Raji (cell line): Measurements from ENCODE around the gene PFAS.
A peak's percentile ranks its signal among the peaks of the same experiment; 100 is the strongest.

ENCODE experiments used
- POLR2A ChIP-seq: IDR thresholded peaks from 2 replicates; pipeline ENCODE4 v1.6.1; 2011; ENCODE audit warnings: low read depth, low read length, control low read depth; ENCODE audit not compliant: insufficient read depth

PFAS gene

DNA sequence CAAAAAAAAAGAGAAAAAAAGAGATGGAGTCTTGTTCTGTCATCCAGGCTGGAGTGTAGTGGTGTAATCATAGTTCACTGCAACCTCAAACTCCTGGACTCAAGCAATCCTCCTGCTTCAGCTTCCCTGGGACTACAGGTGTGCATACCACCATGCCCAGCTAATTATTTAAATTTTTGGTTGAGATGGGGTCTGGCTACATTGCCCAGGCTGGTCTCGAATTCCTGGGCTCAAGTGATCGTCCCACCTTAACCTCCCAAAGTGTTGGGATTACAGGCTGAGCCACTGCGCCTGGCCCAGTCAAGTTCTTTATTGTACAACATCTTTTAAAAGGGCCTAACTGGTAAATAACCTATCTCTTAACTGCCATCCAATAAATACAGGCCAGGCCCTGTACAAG lies 33.3 kb downstream of the PFAS start:
- TF ChIP-seq POLR2A, result no peak

DNA sequence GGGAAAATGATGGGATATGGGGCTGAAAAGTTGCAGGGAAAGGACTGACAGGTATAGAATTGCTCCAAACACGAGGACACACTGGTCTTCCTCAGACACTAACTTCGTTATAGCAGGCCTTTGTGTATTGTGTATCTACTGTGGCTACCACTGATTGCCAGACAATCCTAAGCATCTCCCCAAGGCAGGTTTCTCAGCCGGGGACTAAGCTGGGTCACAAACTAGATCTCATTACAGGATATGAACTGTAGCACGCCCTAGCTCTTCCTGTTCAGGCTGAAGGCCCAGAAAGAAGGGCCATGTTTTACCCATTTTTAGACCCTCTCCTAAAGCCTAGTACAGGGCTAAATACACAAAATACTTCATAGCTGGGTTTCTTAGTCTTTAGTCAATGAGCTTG lies 34.3 kb downstream of the PFAS start:
- no peak for TF ChIP-seq POLR2A

DNA sequence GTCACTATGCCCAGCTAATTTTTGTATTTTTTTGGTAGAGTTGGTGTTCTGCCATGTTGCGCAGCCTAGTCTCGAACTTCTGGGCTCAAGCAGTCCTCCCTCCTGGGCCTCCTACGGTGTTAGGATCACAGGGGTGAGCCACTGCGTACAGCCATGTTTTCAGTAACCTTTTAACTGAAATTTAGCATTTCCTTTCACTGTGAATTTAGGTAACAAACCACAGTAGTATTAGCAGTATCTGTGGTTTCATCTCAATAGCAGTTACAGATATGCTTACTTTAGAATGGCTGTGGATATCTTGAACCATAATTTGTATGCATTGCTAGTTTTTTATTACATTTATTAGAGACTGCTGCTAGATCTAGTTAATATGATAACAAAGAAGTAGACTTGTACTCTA lies 35.0 kb downstream of the PFAS start:
- TF ChIP-seq POLR2A, result no peak

DNA sequence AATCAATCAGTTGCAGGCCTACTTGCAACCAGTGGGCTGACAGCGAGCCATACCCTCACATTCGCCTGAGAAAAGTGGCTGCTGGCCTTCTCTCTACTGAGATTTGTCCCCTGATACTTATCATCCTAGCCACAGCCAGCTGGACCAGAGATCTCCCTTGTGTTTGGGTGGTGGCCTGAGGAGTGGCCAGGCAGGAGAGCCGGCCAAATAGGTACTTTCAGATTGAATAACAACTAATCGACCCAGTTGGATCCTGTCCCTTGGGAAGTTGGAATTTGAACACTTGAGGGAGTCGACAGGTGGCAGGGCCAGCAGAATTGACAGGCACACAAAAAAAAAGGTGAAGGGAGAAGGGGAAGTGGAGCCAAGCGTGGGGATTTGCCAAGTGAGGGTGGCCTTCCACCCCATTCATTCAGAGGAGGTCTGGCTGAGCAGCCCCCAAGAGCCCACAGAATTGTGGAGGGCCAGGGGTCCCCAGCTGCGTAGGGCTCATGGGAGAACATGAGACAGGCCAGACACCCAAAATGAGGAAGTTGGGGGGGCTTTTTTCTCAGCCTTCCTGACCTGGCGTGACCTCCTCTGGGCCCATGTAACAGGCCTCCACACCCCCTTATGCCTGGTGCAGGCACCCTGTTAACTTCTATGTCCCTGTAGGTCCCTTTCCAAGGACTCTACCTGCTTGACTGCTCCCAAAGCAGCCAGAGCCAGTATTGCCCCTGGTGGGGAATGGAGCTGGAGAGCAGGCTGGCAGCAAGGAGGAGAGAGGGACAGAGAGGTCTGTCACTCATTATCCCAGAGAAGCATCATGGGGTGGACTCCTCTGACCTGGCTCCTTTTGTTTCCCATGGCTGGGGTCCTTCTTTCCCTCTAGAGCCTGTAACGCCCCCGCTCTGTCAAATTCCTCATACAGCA lies 36.4 kb downstream of the PFAS start:
- TF ChIP-seq POLR2A, result no peak

DNA sequence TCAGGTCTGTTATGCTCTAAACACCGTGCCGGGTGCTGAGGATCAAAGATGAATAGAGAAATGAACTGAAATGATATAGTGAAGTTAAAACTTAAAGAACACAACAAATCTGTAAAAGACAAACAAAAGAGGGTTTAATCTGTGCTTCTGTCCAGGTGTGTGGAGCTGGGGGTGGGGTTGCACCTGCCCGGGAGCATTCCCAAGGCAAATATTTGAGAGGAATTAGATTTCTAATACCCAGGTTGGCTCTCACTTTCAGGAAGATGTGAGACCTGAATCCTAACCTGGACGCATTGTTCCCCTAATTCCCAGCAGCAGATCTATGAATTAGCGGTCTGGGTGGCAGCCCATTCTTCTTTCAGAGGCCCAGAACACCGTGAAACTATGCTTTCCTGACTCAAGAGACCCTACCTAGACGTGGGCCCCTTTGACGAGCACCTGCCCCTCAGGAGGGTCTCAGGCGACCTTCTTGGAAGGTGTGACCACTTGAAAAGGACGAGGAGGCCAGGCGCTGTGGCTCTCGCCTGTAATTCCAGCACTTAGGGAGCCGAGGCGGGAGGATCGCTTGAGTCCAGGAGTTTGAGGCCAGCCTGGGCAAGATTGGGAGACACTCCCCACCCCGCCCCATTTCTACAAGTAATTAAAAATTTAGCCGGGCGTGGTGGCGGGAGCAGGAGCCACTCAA lies 38.7 kb downstream of the PFAS start:
- no peak for TF ChIP-seq POLR2A

DNA sequence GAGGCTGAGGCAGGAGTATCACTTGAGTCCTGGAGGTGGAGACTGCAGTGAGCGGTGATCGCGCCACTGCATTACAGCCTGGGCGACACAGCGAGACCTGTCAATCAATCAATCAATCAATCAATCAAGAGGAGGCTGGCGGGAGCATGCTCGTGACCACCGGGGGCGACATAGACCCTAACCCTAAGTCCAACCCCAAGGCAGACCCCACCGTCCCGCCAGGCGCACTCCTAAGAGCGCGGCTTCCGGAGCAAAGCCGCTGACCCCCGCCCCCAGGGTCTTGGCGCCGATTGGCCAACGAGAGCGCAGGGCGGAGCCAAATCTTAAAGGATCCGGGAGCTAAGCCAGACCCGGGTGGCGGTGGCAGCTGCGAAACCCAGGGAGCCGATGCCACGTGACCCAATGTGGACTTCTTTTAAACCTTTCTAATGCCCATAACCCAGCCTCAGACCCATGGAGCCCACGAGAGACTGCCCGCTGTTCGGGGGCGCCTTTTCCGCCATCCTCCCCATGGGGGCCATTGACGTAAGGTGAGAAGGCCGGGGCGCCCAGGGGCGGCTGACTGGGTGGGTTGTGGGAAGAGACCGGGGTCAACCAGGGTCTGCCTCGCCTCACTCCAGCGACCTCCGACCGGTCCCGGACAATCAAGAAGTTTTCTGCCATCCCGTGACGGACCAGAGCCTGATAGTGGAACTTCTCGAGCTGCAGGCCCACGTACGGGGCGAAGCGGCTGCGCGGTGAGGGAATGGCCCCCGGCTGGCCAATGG lies 39.4 kb downstream of the PFAS start, which contains the start of gene RANGRF:
RANGRF (plus strand) TSS at position 335 of the 767 bp plus-strand sequence; CDS start at position 454, 119 bp downstream.
- peak; percentile 73 for TF ChIP-seq POLR2A

DNA sequence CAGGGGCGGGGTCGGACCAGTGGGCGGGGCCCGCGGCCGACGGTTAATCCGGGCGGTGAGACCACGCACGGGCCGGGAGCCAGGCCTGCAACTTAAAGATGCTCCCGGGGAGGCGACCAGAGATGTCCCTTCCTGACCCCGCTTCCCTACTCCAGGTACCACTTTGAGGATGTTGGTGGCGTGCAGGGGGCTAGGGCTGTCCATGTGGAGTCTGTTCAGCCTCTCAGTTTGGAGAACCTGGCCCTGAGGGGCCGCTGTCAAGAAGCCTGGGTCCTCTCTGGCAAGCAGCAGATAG lies 40.0 kb downstream of the PFAS start:
- TF ChIP-seq POLR2A, result peak; percentile 63; the same call in 1 of the 2 replicates

DNA sequence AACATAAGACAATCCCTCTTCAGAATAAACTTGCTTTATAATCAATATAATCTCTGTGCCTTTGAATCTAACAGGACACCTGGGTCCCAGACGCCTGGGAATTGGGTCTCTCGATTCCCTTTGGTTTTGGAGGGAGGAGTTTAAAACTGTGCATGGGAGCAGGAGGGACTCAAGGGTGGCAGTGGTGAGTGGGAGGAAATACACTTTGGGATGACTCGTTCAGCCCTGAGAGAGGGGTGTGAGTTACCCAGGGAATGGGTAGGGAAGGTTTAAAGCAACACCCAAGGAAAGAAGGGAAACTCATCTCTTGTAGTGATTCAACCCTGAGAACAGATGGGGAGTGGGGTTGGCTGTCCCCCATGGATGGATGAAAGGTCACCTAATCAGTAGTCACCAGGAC lies 41.0 kb downstream of the PFAS start:
- TF ChIP-seq POLR2A, result no peak

DNA sequence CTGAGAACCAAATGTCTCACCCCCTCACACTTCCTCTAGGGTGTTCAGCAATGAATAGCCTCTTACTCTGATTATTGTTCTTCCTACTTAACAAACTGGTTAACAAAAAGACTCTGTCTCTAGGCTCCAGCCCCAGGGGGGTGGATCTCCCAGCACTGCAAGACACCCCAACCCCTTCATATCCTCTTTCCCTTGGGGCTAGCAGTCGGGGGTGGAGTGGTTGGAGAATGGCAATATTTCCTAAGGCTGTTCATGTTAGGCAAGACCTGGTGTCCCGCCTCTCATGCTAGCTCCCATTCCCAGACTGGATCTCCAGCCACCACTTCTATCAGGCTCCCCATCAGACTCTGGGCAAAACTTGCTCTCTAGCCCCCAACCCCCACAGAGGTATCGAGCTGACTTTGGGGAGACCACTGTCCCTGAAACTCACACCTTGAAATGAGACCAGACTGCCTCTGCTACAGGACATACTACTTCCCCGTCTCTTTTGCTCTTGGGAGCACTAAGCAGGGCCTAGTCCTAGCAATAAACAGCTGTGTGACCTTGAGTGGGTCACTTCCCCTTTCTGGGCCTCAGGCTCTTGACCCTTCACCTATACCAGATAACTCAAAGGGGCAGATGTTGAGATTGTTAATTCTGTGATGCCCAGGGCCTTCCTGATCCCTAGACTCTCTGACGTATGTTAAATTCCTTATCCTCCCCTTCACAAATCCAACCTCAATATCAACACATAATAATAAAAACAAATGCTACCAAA lies 43.7 kb downstream of the PFAS start:
- no peak for TF ChIP-seq POLR2A

DNA sequence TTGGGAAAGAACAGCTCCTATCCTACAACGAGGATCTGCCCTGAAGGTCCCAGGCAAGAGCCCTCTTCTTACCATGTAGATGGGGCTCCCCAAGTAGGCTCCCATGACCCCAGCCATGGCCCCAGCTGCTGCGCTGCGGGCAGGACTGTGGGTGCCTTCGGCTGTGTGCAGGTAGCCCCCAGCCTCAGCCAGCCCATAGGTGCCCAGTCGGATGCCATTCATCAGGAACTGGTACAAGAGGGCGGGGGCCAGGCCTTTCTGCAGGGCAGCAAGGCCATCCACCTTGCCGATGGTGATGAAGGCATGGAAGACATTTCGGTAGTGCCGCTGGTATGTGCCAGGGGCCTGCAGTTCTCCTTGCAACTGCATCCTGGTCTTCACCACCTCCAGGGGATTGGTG lies 45.3 kb downstream of the PFAS start:
- TF ChIP-seq POLR2A, result no peak

DNA sequence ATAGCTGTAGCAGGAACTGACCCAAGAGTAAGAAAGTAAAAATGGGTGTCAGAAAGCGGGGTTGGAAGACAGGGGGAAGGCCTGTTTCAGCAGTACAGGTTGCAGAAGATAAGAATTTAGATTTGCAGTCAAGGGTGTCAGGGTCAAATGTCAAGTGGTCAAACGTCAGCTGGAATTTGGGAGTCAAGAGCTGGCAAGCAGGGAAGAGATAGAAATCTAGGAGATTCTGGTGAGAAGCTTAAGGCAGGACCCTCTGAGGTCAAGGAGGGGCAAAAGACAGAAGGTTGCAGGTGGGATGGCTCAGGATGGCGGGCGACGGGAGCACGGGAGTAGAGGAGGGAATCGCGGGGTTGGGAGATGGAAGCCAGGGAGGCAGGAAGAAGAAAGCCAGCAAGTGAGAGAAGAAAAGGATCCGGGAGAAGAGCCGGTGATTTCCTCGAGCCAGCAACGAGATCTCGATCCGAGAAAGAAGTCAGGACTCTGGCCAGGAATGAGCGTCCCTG lies 45.8 kb downstream of the PFAS start:
- TF ChIP-seq POLR2A, result no peak

DNA sequence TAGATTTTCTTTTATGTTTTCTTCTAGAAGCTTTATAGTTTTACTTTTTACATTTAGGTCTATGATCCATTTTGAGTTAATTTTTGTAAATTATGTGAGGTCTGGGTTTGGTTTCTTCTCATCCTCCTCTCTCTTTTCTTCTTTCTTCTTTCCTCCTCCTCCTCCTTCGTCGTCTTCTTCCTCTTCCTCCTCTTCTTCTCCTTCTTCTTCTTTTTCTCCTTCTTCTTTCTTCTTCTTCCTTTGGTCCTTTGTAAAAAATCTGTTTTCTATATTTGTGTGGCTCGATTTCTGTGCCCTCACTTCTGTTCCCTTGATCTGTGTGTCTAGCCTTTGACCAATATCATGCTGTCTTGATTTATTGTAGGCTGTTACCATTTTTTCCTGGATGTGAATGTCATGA lies 51.1 kb downstream of the PFAS start:
- TF ChIP-seq POLR2A, result no peak

DNA sequence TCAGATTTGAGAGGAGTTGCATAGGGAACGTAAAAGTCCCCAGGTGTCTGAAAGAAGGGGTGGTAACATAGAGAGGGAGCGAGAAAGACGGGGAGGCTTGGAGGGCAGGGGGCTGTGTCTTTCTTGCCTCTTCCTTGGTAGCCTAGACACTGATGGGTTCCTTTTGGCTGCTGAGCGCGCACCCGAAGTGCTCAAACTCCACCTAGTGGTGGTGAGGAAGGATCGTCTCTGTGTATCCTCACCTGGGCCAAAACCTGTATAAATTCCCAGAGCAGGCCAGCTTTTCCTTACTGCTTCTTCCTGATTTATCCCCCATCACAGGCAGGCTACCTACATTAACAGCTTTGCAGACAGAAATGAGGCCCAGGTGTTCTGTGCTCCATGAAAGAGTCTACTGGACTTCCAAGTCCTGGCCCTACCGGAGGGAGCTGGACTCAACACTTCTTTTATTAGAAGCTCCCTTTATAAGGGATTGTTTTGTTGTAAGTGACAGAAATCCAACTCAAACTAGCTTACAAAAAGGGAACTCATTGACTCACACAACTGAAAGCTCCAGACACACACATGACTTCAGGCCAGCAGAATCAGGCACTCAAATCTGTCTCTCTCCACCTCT lies 51.6 kb downstream of the PFAS start:
- TF ChIP-seq POLR2A, result no peak

DNA sequence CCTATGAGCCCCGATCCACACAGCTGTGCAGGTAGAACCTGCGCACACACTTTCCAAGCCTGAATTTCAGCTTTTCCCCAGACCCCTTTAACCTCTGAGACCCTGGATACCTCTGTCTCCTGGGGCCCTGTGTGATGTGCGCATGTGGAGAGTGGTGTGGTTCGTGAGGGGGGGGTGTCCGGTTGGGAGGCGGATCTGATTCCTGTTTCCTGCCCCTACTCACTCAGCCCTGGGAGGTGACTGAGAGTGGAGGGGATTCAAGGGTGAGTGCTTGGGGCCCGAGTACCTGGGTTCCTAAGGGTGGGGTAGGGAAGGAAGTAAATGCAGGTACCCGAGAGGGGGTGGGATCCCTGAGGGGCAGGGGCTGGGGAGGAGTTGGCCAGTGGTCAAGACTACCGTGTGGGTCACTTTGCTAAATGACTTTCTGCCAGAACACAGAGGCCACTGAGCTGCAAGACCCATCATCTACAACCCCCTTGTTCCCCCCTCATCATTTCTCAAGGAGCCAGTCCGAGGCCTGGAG lies 61.6 kb downstream of the PFAS start:
- TF ChIP-seq POLR2A, result no peak
